ENCODE results near the gene JADE1.

GRCh38 chr4:128800284-128800683, 9.2 kb upstream of the JADE1 start:
- TF ChIP-seq POLR2AphosphoS5 (IDR thresholded peaks at IDR 0.05; ENCODE audit: low read depth, low read length): no peak
- TF ChIP-seq TAF1 (IDR thresholded peaks at IDR 0.05; ENCODE audit: borderline replicate concordance, insufficient read depth, low read length): no peak
- no peak for TF ChIP-seq REST (IDR thresholded peaks at IDR 0.05; ENCODE audit: insufficient read depth in 1 of 2, low read depth in 2 of 2, low read length in 2 of 2)
- TF ChIP-seq SIN3A (IDR thresholded peaks at IDR 0.05; ENCODE audit: borderline replicate concordance, insufficient read depth, low read length): no peak
- no peak for TF ChIP-seq FOXP2 (optimal IDR thresholded peaks at IDR 0.05; ENCODE audit: borderline replicate concordance, extremely low read depth, extremely low read length, insufficient read depth)
